Fibroblast of skin of right quadriceps (primary cell): Measurements from ENCODE around the gene BRMS1L.

ENCODE experiments used
- DNase-seq: peaks from one replicate; pipeline ENCODE4 v3.0.0-alpha.2; 2013

Gene BRMS1L

GRCh38 chr14:35875296-35875695 is 49.2 kb downstream of the BRMS1L start:
- no peak for DNase-seq

- DNase-seq, result no peak
Measured at GRCh38 chr14:35877276-35877675, 51.1 kb downstream of the BRMS1L start.

- DNase-seq, result peak; percentile 89
Measured at GRCh38 chr14:35878272-35879150, 52.4 kb downstream of the BRMS1L start.

- no peak for DNase-seq
Measured at GRCh38 chr14:35879151-35879648, 53.1 kb downstream of the BRMS1L start.

- peak; percentile 18 for DNase-seq
Measured at GRCh38 chr14:35879654-35880249, 53.6 kb downstream of the BRMS1L start.

- no peak for DNase-seq
Measured at GRCh38 chr14:35881280-35881679, 55.1 kb downstream of the BRMS1L start.

GRCh38 chr14:35883677-35884293 is 57.6 kb downstream of the BRMS1L start:
- DNase-seq, result peak; percentile 9

GRCh38 chr14:35890308-35890707 is 64.2 kb downstream of the BRMS1L start:
- DNase-seq, result no peak

GRCh38 chr14:35895256-35895655 is 69.1 kb downstream of the BRMS1L start:
- DNase-seq, result no peak

GRCh38 chr14:35897616-35898111 is 71.5 kb downstream of the BRMS1L start:
- DNase-seq, result no peak

- no peak for DNase-seq
Measured at GRCh38 chr14:35898217-35898775, 72.2 kb downstream of the BRMS1L start.

- DNase-seq, result no peak
Measured at GRCh38 chr14:35900741-35901140, 74.6 kb downstream of the BRMS1L start.

GRCh38 chr14:35909665-35910064 is 83.5 kb downstream of the BRMS1L start:
- no peak for DNase-seq

- no peak for DNase-seq
Measured at GRCh38 chr14:35910191-35910590, 84.1 kb downstream of the BRMS1L start.

GRCh38 chr14:35911097-35911496 is 85.0 kb downstream of the BRMS1L start:
- DNase-seq, result no peak

- no peak for DNase-seq
Measured at GRCh38 chr14:35915185-35915584, 89.0 kb downstream of the BRMS1L start.

- no peak for DNase-seq
Measured at GRCh38 chr14:35915775-35916174, 89.6 kb downstream of the BRMS1L start.
